HG02642 (cell line): ENCODE results near the gene PKMYT1.

ENCODE experiments used
- ATAC-seq: cut with Tn5 transposase; IDR thresholded peaks from one replicate; pipeline ENCODE4 v1.9.1; 2021; ENCODE audit warnings: mild to moderate bottlenecking; ENCODE audit not compliant: unreplicated experiment, poor library complexity

PKMYT1 gene

GRCh38 chr16:3019594-3020246 is 39.5 kb upstream of the PKMYT1 start:
- no peak for ATAC-seq

- ATAC-seq: no peak
Observed at GRCh38 chr16:3017794-3018506, 37.7 kb upstream of the PKMYT1 start, which contains the start of gene CLDN6. Gene CLDN6 (minus strand): TSS chr16:3018183. CDS start chr16:3016021, 2,162 bp downstream.

GRCh38 chr16:3017344-3017743 is 37.1 kb upstream of the PKMYT1 start:
- no peak for ATAC-seq

- no peak for ATAC-seq
Observed at GRCh38 chr16:3015865-3016521, 35.7 kb upstream of the PKMYT1 start.

GRCh38 chr16:3014971-3015370 is 34.7 kb upstream of the PKMYT1 start:
- no peak for ATAC-seq

GRCh38 chr16:3013998-3014690 is 33.9 kb upstream of the PKMYT1 start:
- ATAC-seq: no peak

- ATAC-seq: no peak
Observed at GRCh38 chr16:3013491-3013951, 33.3 kb upstream of the PKMYT1 start.

GRCh38 chr16:3012828-3013420 is 32.7 kb upstream of the PKMYT1 start, which contains the start of gene CLDN9:
Gene CLDN9 (plus strand): TSS chr16:3012923. CDS start chr16:3013363, 440 bp downstream.
- ATAC-seq: no peak

GRCh38 chr16:3012246-3012645 is 32.0 kb upstream of the PKMYT1 start:
- ATAC-seq: no peak

- ATAC-seq: no peak
Observed at GRCh38 chr16:3010510-3010909, 30.3 kb upstream of the PKMYT1 start.

GRCh38 chr16:3009568-3010390 is 29.5 kb upstream of the PKMYT1 start:
- ATAC-seq: no peak

GRCh38 chr16:3008690-3009037 is 28.4 kb upstream of the PKMYT1 start:
- ATAC-seq: no peak

- no peak for ATAC-seq
Observed at GRCh38 chr16:3007957-3008689, 27.9 kb upstream of the PKMYT1 start.

GRCh38 chr16:3007059-3007956 is 27.1 kb upstream of the PKMYT1 start:
- no peak for ATAC-seq

GRCh38 chr16:3004781-3005284 is 24.6 kb upstream of the PKMYT1 start:
- no peak for ATAC-seq

- ATAC-seq: peak; percentile 16
Observed at GRCh38 chr16:3004319-3004718, 24.1 kb upstream of the PKMYT1 start.

GRCh38 chr16:3003582-3004270 is 23.5 kb upstream of the PKMYT1 start:
- ATAC-seq: peak; percentile 96
